ENCODE results near the gene PRPF39. TPM values are rescaled to one million over a fixed set of nuclear protein-coding genes. Genes with fewer than 3 reads are reported as not detected.

The PRPF39 gene
- total and polyA plus RNA-seq, 2 of the 4 experiments (the other 2 are of a cell fraction) = 18.1 to 29.6 TPM

DNA sequence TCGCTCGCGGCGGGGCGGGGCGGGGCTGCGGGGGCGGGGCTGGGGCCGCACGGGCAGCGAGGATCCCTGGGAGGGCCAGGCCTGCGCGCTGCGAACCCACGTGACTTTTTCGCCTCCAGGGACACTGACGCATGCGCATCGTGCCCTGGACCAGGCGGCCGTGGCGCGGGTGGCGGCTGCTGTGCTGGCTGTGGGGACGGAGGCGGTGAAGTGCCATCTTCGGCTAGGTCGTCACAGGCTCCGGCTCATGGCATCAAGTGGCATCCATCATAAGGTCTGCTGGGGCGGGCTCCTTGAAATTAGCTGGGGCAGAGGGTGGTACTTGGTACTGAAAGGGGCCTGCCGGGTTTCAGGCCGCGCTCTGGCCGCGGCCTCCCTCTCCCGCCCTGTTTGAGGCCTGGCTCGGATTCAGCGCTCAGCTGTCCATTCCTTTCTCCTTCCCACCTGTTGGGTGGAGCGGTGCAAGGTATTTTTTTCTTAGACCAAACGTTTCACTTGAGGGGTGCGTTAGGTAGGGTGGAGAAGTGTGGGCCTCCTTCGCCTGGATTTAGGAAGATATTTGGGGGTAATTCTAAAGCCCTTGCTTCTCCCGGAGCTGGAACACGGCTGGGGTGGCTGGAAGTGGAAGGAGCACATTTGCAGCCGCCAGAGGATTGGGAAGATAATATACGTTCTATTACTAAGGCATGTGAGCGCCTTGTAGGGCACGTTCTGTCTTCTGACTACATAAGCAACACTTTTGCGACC is at the start of gene PRPF39 (continued):
- TF ChIP-seq, protein P1, sequence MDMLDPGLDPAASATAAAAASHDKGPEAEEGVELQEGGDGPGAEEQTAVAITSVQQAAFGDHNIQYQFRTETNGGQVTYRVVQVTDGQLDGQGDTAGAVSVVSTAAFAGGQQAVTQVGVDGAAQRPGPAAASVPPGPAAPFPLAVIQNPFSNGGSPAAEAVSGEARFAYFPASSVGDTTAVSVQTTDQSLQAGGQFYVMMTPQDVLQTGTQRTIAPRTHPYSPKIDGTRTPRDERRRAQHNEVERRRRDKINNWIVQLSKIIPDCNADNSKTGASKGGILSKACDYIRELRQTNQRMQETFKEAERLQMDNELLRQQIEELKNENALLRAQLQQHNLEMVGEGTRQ (IDR thresholded peaks at IDR 0.05; ENCODE audit: low read depth, low read length) = peak; percentile 92
- TF ChIP-seq RAD21 (IDR thresholded peaks at IDR 0.05; ENCODE audit: low read length) (no peak), RFX5 (IDR thresholded peaks at IDR 0.05; ENCODE audit: low read depth, low read length) (no peak), FOS (IDR thresholded peaks at IDR 0.05; ENCODE audit: low read depth, low read length) (no peak)

DNA sequence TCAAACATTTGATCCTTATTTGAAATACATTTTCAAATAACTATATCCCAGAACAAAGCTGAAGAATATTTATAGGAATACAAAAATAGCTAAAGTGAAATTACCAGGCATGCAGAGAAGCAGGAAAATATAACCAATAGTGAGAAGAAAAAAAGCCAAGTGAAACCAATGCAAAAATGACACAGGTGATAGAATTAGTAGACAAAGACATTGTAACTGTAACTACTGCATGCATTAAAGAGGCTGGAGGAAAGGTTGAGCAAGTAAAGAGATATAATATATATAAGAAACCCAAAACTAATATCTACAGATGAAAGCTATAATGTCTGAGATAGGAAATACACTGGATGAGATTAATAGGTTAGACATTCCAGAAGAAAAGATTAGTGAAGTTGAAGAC is 49.2 kb upstream of the PRPF39 start:
- POLR2A ChIA-PET (ENCODE audit: unreplicated experiment) = no interaction called here
- Histone ChIP-seq H4K5ac (ENCODE audit: low read depth, low read length) (no peak overlapping the region), H2AK5ac (ENCODE audit: low read depth, low read length) (no peak overlapping the region), H2AK9ac (replicated peaks; ENCODE audit: low read depth, low read length, poor library complexity) (no peak overlapping the region), H3K18ac (ENCODE audit: low read depth, low read length) (no peak overlapping the region), H2BK20ac (ENCODE audit: low read depth, low read length) (no peak overlapping the region), H2BK5ac (ENCODE audit: low read depth, low read length, poor library complexity, severe bottlenecking) (no peak overlapping the region), H3K9me1 (ENCODE audit: insufficient read depth, low read length) (no peaks in the 10 kb centered on the region), H3K4ac (ENCODE audit: low read depth, low read length) (no peak overlapping the region), H2AFZ (replicated peaks; ENCODE audit: low read length, poor library complexity) (no peak overlapping the region), H3K56ac (ENCODE audit: extremely low read depth, insufficient read depth, low read length) (no peak overlapping the region), H2BK15ac (ENCODE audit: low read depth, low read length) (no peak overlapping the region), H4K8ac (ENCODE audit: low read depth in 2 of 2, low read length in 2 of 2) (no peak overlapping the region), H3K4me3 (ENCODE audit: insufficient read depth, low read depth, low read length) (no peak overlapping the region), H3K79me1 (ENCODE audit: low read depth in 1 of 2, low read length in 2 of 2) (no peaks in the 10 kb centered on the region), H4K20me1 (ENCODE audit: insufficient read depth, low read length) (no peaks in the 10 kb centered on the region), H3K9me3 (ENCODE audit: control insufficient read depth, insufficient read depth, low read length) (no peaks in the 10 kb centered on the region), H2BK120ac (ENCODE audit: low read depth, low read length) (no peak overlapping the region), H3K14ac (replicated peaks; ENCODE audit: low read depth, low read length) (no peak overlapping the region), H3K27me3 (ENCODE audit: control insufficient read depth, insufficient read depth, low read length) (no peaks in the 10 kb centered on the region), H4K91ac (ENCODE audit: insufficient read depth, low read depth, low read length) (no peak overlapping the region), H3K4me2 (ENCODE audit: low read depth, low read length) (no peak overlapping the region), H3K9ac (ENCODE audit: low read depth, low read length) (no peak overlapping the region), H3K36me3 (ENCODE audit: control insufficient read depth, insufficient read depth, low read length) (peaks cover 9% of the 10 kb centered on the region), H3K4me1 (ENCODE audit: control insufficient read depth, insufficient read depth, low read length) (no peaks in the 10 kb centered on the region), H3K23ac (ENCODE audit: low read depth, low read length) (no peak overlapping the region), H3K27ac (ENCODE audit: insufficient read depth, low read length) (no peak overlapping the region)
- in situ Hi-C loops (cut with MboI; ENCODE audit: low sequenced_read_pairs) (no loop called here), dilution Hi-C loops (cut with HindIII; ENCODE audit: low sequenced_read_pairs, unreplicated experiment) (no loop called here), intact Hi-C loops (cut with micrococcal nuclease) (no loop called here)
- CTCF ChIA-PET = no interaction called here
- TF ChIP-seq CHD1 (IDR thresholded peaks at IDR 0.05; ENCODE audit: low read depth, low read length) = no peak
- no peak for TF ChIP-seq CEBPB (IDR thresholded peaks at IDR 0.05; ENCODE audit: low read depth, low read length)
- TF ChIP-seq, protein P2, sequence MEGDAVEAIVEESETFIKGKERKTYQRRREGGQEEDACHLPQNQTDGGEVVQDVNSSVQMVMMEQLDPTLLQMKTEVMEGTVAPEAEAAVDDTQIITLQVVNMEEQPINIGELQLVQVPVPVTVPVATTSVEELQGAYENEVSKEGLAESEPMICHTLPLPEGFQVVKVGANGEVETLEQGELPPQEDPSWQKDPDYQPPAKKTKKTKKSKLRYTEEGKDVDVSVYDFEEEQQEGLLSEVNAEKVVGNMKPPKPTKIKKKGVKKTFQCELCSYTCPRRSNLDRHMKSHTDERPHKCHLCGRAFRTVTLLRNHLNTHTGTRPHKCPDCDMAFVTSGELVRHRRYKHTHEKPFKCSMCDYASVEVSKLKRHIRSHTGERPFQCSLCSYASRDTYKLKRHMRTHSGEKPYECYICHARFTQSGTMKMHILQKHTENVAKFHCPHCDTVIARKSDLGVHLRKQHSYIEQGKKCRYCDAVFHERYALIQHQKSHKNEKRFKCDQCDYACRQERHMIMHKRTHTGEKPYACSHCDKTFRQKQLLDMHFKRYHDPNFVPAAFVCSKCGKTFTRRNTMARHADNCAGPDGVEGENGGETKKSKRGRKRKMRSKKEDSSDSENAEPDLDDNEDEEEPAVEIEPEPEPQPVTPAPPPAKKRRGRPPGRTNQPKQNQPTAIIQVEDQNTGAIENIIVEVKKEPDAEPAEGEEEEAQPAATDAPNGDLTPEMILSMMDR (conservative IDR thresholded peaks at IDR 0.05; ENCODE audit: low read depth, low read length) = no peak
- no peak for TF ChIP-seq MXI1 (IDR thresholded peaks at IDR 0.05; ENCODE audit: borderline replicate concordance, low read depth, low read length)
- no peak for TF ChIP-seq MAZ (IDR thresholded peaks at IDR 0.05; ENCODE audit: borderline replicate concordance, low read depth, low read length)
- TF ChIP-seq NFE2L2 (IDR thresholded peaks at IDR 0.05; ENCODE audit: low read depth, low read length) = no peak
- TF ChIP-seq SMC3 (IDR thresholded peaks at IDR 0.05; ENCODE audit: low read depth, low read length) = no peak
- TF ChIP-seq POLR2A (IDR thresholded peaks at IDR 0.05; ENCODE audit: low read depth, low read length) = no peak
- TF ChIP-seq, protein P1 (IDR thresholded peaks at IDR 0.05; ENCODE audit: low read depth, low read length) = no peak
- no TSS peak for BruUV-seq (replicated peaks)
- ATAC-seq (ENCODE audit: low read depth) (no peak), DNase-seq (no peak)
